A673 (cell line): ENCODE measurements around the gene CCDC88C. TPM values are rescaled to one million over a fixed set of nuclear protein-coding genes. Genes with fewer than 3 reads are reported as not detected.

Experiments used
- BruUV-seq: library from RNA; stranded (reverse); fragments of 400-500 nt; replicated peaks from 2 replicates; lab custom pipeline; 2021; lab: Mats Ljungman, UMichigan
- CTCF ChIA-PET: fragments of 300-600 bp; sonication (Branson Sonifier 250); formaldehyde crosslinking; loops from one replicate; lab custom pipeline; 2022; ENCODE audit warnings: antibody characterized with exemption; lab: Charles Lee
- POLR2A ChIA-PET: fragments of 300-600 bp; sonication (Branson Sonifier 250); formaldehyde crosslinking; loops from one replicate; lab custom pipeline; 2022; ENCODE audit warnings: antibody characterized with exemption; ENCODE audit not compliant: low non-redundant PET; lab: Charles Lee
- DNase-seq: peaks from one replicate; pipeline ENCODE4 v3.0.0-alpha.2; 2015; ENCODE audit warnings: low spot score
- H3K27ac ChIP-seq: fragments of 200-600 bp; sonication (generic); 2 replicates; pipeline ENCODE4 v1.5.1; 2016; ENCODE audit warnings: mixed run types, low read depth, mild to moderate bottlenecking, mixed read lengths, antibody characterized with exemption, low read length; ENCODE audit not compliant: poor library complexity, severe bottlenecking
- H3K27me3 ChIP-seq: fragments of 200-600 bp; sonication (generic); replicated peaks from 2 replicates; pipeline ENCODE4 v1.6.1; 2017; ENCODE audit warnings: mixed run types, low read depth, mild to moderate bottlenecking, mixed read lengths, antibody characterized with exemption, low read length; ENCODE audit not compliant: insufficient read depth, poor library complexity
- H3K36me3 ChIP-seq: fragments of 200-600 bp; sonication (generic); 2 replicates; pipeline ENCODE4 v1.6.1; 2016; ENCODE audit warnings: mixed run types, mild to moderate bottlenecking, mixed read lengths, antibody characterized with exemption, low read length; ENCODE audit not compliant: insufficient read depth, poor library complexity, severe bottlenecking
- H3K4me1 ChIP-seq: fragments of 200-600 bp; sonication (generic); 2 replicates; pipeline ENCODE4 v1.6.1; 2017; ENCODE audit warnings: mixed run types, mild to moderate bottlenecking, mixed read lengths, antibody characterized with exemption, low read length; ENCODE audit not compliant: insufficient read depth, poor library complexity, severe bottlenecking
- H3K4me3 ChIP-seq: fragments of 200-600 bp; sonication (generic); 2 replicates; pipeline ENCODE4 v1.5.1; 2016; ENCODE audit warnings: low read depth, mixed run types, mild to moderate bottlenecking, mixed read lengths, low read length; ENCODE audit not compliant: poor library complexity, severe bottlenecking
- H3K9me3 ChIP-seq: fragments of 200-600 bp; sonication (generic); 2 replicates; pipeline ENCODE4 v1.6.1; 2016; ENCODE audit warnings: mixed run types, low read depth, mild to moderate bottlenecking, mixed read lengths, antibody characterized with exemption, low read length; ENCODE audit not compliant: poor library complexity, severe bottlenecking
- CTCF ChIP-seq: fragments of 300-800, 200-600 bp; sonication (generic); conservative IDR thresholded peaks from 2 replicates; pipeline ENCODE4 v1.5.1; 2017; ENCODE audit warnings: low read depth, mild to moderate bottlenecking, antibody characterized with exemption, low read length, moderate library complexity, mixed read lengths
- EZH2 ChIP-seq: fragments of 200-600 bp; sonication (generic); IDR thresholded peaks from 2 replicates; pipeline ENCODE4 v1.6.1; 2017; ENCODE audit warnings: borderline replicate concordance, low read depth, mild to moderate bottlenecking, mixed read lengths, antibody characterized with exemption, low read length; ENCODE audit not compliant: poor library complexity, severe bottlenecking
- intact Hi-C: fragments of 100-400 bp; cut with micrococcal nuclease; formaldehyde crosslinking; loops from one replicate; pipeline ENCODE4 v1.10.0; 2022; ENCODE audit not compliant: unreplicated experiment
- total RNA-seq: library from RNA; stranded (reverse); gene quantifications from 2 replicates; pipeline ENCODE4 v1.2.3, GENCODE V29; 2021

Gene CCDC88C
- total RNA-seq, 1 experiment from 2014 or later = 49.1 TPM

GRCh38 chr14:91333650-91334039, 84.0 kb downstream of the CCDC88C start:
- ChIA-PET POLR2A (no interaction called here), CTCF (no interaction called here)
- no TSS peak for BruUV-seq
- DNase-seq = no peak
- H3K27ac ChIP-seq = no peak overlapping the region
- H3K36me3 ChIP-seq = peaks cover 8% of the 10 kb centered on the region
- intact Hi-C loops = no loop called here
- no peaks in the 10 kb centered on the region for H3K4me1 ChIP-seq
- H3K4me3 ChIP-seq = no peak overlapping the region
- H3K9me3 ChIP-seq = no peaks in the 10 kb centered on the region
- no peaks in the 10 kb centered on the region for H3K27me3 ChIP-seq
- TF ChIP-seq CTCF (no peak), EZH2 (no peak)

- CTCF ChIA-PET = no interaction called here
- TF ChIP-seq EZH2 (no peak), CTCF (no peak)
- DNase-seq = no peak
- no peak overlapping the region for H3K27ac ChIP-seq
- no TSS peak for BruUV-seq
- no peaks in the 10 kb centered on the region for H3K27me3 ChIP-seq
- intact Hi-C loops = no loop called here
- peaks cover 6% of the 10 kb centered on the region for H3K36me3 ChIP-seq
- POLR2A ChIA-PET = no interaction called here
- H3K4me3 ChIP-seq = no peak overlapping the region
- no peaks in the 10 kb centered on the region for H3K9me3 ChIP-seq
- H3K4me1 ChIP-seq = no peaks in the 10 kb centered on the region
These were observed 84.5 kb downstream of the CCDC88C start for GRCh38 chr14:91332986-91333649.

- Histone ChIP-seq H3K4me3 (no peak overlapping the region), H3K27me3 (no peaks in the 10 kb centered on the region), H3K36me3 (no peaks in the 10 kb centered on the region), H3K9me3 (no peaks in the 10 kb centered on the region), H3K4me1 (no peaks in the 10 kb centered on the region), H3K27ac (no peak overlapping the region)
- CTCF ChIA-PET = interaction anchor here (0.5 kb wide), 1 partner anchor 13 kb away, joined by 9 read pairs; no protein-coding TSS in a partner anchor
- DNase-seq = no peak
- intact Hi-C loops = no loop called here
- POLR2A ChIA-PET = no interaction called here
- BruUV-seq = no TSS peak
- TF ChIP-seq EZH2 (no peak), CTCF (no peak)
These were observed 85.2 kb downstream of the CCDC88C start for GRCh38 chr14:91332171-91332985.
